ENCODE measurements around the gene IL11RA.
"Not testable (repeated sequence)": the region's sequence is repeated elsewhere in the genome, so short reads cannot be mapped to it uniquely, and the experiment has no call there.

Gene IL11RA

DNA sequence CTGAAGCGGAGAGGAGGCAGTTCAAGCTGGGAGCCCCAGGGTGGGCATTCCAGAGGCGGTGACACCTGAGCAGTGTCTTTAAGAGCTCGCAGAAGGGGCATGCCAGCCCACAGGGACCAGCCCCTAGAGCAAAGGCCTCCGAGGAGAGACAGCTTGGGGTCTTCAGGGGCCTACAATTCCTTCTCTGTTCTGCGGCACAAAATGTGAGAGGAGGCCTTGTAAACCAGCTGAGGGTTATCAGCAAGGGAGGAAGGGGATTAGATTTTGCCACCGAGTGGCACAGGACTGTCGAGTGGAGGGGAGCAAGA lies 13.9 kb upstream of the IL11RA start:
- Histone ChIP-seq H3K9me3 (no peaks in the 10 kb centered on the region), H3K27ac (peak overlapping the region; percentile 80), H3K27me3 (peaks cover 4% of the 10 kb centered on the region), H3K4me1 (ENCODE audit: control insufficient read depth in 1 of 2, insufficient read depth in 1 of 2, low read depth in 1 of 2, low read length in 1 of 2) (peaks cover 17 to 19% of the 10 kb centered on the region in 2 experiments), H3K4me3 (ENCODE audit: low read depth in 1 of 2, low read length in 1 of 2) (peak overlapping the region; percentile 84 to 98), H3K36me3 (no peaks in the 10 kb centered on the region)
- TF ChIP-seq, protein P1, sequence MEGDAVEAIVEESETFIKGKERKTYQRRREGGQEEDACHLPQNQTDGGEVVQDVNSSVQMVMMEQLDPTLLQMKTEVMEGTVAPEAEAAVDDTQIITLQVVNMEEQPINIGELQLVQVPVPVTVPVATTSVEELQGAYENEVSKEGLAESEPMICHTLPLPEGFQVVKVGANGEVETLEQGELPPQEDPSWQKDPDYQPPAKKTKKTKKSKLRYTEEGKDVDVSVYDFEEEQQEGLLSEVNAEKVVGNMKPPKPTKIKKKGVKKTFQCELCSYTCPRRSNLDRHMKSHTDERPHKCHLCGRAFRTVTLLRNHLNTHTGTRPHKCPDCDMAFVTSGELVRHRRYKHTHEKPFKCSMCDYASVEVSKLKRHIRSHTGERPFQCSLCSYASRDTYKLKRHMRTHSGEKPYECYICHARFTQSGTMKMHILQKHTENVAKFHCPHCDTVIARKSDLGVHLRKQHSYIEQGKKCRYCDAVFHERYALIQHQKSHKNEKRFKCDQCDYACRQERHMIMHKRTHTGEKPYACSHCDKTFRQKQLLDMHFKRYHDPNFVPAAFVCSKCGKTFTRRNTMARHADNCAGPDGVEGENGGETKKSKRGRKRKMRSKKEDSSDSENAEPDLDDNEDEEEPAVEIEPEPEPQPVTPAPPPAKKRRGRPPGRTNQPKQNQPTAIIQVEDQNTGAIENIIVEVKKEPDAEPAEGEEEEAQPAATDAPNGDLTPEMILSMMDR (IDR thresholded peaks at IDR 0.05): no peak

DNA sequence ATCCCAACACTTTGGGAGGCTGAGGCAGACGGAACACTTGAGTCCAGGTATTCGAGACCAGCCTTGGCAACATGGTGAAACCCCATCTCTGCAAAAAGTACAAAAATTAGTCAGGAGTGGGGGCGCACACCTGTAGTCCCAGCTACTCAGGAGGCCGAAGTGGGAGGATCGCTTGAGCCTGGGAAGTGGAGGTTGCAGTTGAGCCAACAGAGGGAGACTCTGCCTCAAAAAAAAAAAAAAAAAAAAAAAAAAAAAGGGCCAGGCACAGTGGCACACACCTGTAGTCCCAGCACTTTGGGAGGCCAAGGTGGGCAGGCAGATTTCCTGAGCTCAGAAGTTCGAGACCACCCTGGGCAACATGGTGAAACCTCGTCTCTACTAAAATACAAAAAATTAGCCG lies 12.7 kb upstream of the IL11RA start:
- H3K9me3 ChIP-seq; H3K36me3 ChIP-seq; H3K4me3 ChIP-seq (ENCODE audit: low read depth in 1 of 2, low read length in 1 of 2); H3K27me3 ChIP-seq; H3K27ac ChIP-seq: not testable (repeated sequence)
- peaks cover 17 to 19% of the 10 kb centered on the region in 2 experiments for H3K4me1 ChIP-seq (ENCODE audit: control insufficient read depth in 1 of 2, insufficient read depth in 1 of 2, low read depth in 1 of 2, low read length in 1 of 2)

DNA sequence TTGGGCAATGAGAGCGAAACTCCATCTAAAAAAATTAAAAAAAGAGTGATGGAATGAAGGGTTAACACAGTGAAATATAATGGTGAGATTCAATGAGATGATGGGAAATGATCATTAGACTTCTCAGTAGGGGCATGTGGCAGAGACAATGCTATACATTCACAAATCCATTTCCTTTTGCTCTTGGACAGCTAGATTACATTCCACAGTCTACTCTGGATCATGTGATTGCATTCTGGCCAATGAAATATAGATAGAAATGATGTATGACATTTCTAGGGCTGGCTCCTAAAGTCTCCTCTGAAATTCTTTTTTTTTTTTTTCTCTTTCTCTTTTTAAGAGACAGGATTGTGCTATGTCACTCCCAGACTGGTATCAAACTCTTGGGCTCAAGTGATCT lies 9.3 kb upstream of the IL11RA start:
- no peaks in the 10 kb centered on the region for H3K9me3 ChIP-seq
- no peaks in the 10 kb centered on the region for H3K36me3 ChIP-seq
- no peak overlapping the region for H3K27ac ChIP-seq
- peaks cover 21 to 25% of the 10 kb centered on the region in 2 experiments for H3K4me1 ChIP-seq (ENCODE audit: control insufficient read depth in 1 of 2, insufficient read depth in 1 of 2, low read depth in 1 of 2, low read length in 1 of 2)
- TF ChIP-seq, protein P1 (IDR thresholded peaks at IDR 0.05): no peak
- H3K27me3 ChIP-seq: no peaks in the 10 kb centered on the region
- H3K4me3 ChIP-seq (ENCODE audit: low read depth in 1 of 2, low read length in 1 of 2): no peak overlapping the region

DNA sequence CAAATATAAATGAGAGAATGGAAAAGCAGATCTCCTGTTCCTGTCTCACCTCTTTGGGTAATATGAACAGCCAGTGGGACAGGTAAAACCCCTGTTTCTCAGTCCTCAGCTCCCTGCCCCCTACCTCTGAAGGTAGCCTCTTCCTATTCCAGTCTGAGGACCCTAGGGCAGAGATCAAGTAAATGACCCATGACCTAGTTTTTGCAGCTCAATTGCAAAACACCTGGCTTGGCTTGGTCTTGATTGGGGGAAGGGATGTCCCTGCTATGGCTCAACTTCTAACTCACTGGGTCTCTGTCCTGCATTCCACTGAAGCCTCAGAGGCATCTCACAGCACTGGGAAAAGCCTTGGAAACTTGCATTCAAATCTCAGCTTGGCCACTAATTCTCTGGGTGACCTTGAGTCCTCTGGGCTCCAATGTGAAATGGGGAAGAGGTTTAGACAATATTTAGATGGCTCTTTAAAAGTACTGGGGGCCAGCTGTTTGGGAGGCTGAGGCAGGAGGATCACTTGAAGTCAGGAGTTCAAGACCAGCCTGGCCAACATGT lies 7.1 kb upstream of the IL11RA start:
- Histone ChIP-seq H3K9me3 (no peaks in the 10 kb centered on the region), H3K27ac (no peak overlapping the region), H3K4me3 (ENCODE audit: low read depth in 1 of 2, low read length in 1 of 2) (no peak overlapping the region), H3K27me3 (no peaks in the 10 kb centered on the region), H3K36me3 (peaks cover 15% of the 10 kb centered on the region), H3K4me1 (ENCODE audit: control insufficient read depth in 1 of 2, insufficient read depth in 1 of 2, low read depth in 1 of 2, low read length in 1 of 2) (peaks cover 15 to 22% of the 10 kb centered on the region in 2 experiments)
- TF ChIP-seq, protein P1 (IDR thresholded peaks at IDR 0.05): no peak

DNA sequence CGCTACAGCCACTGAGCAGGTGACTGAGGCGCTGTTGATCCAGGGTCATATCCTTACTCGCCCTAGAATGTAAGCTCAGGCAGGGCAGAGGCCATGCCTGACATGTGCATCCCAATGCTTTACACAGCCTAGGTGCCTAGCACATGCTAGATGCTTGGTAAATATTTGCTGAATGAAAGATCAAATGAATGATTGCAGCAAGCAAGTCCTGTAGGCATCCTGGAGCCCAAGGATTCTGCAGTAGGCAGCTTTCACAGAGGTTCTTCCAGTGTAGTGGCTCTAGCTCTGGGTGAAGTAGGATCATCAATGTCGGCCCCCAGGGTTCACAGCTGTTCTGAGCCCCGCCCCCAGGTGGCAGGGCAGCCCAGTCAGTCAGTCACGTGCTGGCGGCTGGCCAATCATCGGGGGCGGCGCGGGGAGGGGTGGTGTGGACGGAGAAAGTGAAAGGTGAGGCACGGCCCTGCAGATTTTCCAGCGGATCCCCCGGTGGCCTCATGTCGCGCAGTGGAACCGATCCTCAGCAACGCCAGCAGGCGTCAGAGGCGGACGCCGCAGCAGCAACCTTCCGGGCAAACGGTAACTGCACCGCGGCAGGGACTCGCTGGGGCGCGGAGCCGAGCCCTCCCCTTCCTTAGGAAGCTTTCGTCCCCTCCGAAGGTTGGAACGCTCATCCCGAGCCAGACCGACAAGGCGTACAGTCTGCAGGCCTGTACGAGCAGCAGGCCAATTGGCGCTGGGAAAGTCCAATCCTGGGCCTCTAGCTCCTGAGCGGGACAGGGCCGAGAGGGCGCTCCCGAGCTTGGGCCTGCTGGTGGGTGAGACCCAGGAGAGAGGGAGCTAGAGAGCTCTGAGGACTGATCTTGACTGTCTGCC lies 5.5 kb upstream of the IL11RA start, which contains the start of gene GALT:
Gene GALT (plus strand): TSS at position 465 of the 873 bp plus-strand sequence. CDS start 30 bp downstream, at position 495.
- peaks cover 23% of the 10 kb centered on the region for H3K36me3 ChIP-seq
- H3K27ac ChIP-seq: peak within 1 kb of the TSS; percentile 81
- H3K4me1 ChIP-seq (ENCODE audit: control insufficient read depth in 1 of 2, insufficient read depth in 1 of 2, low read depth in 1 of 2, low read length in 1 of 2): peaks cover 15 to 22% of the 10 kb centered on the region in 2 experiments
- peak within 1 kb of the TSS; percentile 84 to 89 for H3K4me3 ChIP-seq (ENCODE audit: low read depth in 1 of 2, low read length in 1 of 2)
- TF ChIP-seq, protein P1 (IDR thresholded peaks at IDR 0.05): peak; percentile 61
- no peaks in the 10 kb centered on the region for H3K27me3 ChIP-seq
- no peaks in the 10 kb centered on the region for H3K9me3 ChIP-seq

DNA sequence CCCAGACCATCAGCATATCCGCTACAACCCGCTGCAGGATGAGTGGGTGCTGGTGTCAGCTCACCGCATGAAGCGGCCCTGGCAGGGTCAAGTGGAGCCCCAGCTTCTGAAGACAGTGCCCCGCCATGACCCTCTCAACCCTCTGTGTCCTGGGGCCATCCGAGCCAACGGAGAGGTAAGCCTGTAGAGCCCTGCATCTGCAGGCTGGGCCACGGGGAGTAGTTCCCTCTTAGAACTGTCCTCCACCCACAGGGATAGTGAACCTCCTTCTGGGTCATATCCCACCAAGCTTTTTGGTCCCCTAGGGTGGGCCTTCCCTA lies 4.9 kb upstream of the IL11RA start:
- peaks cover 19 to 25% of the 10 kb centered on the region in 2 experiments for H3K4me1 ChIP-seq (ENCODE audit: control insufficient read depth in 1 of 2, insufficient read depth in 1 of 2, low read depth in 1 of 2, low read length in 1 of 2)
- H3K27ac ChIP-seq: peak overlapping the region; percentile 81
- TF ChIP-seq, protein P1 (IDR thresholded peaks at IDR 0.05): no peak
- no peaks in the 10 kb centered on the region for H3K9me3 ChIP-seq
- H3K27me3 ChIP-seq: peaks cover 3% of the 10 kb centered on the region
- H3K4me3 ChIP-seq (ENCODE audit: low read depth in 1 of 2, low read length in 1 of 2): peak overlapping the region; percentile 84 to 89
- peaks cover 23% of the 10 kb centered on the region for H3K36me3 ChIP-seq

Data from neutrophil (primary cell).